K562 (cell line): ENCODE data around the gene FGFBP3. TPM values are rescaled to one million over a fixed set of nuclear protein-coding genes. Genes with fewer than 3 reads are reported as not detected.

Experiments used
- CTCFL ChIP-seq: IDR thresholded peaks from 2 replicates; pipeline ENCODE4 v1.6.1; 2011; ENCODE audit warnings: borderline replicate concordance, low read depth, mild to moderate bottlenecking, moderate library complexity, low read length; ENCODE audit not compliant: insufficient read depth, poor library complexity, severe bottlenecking
- KLF13 ChIP-seq: fragments of 450-650 bp; IDR thresholded peaks from 2 replicates; pipeline ENCODE4 v1.6.1; 2016; ENCODE audit warnings: missing genetic modification characterization, low read depth, mild to moderate bottlenecking, missing compliant biosample characterization, moderate library complexity, borderline replicate concordance
- TRIM25 ChIP-seq: fragments of 450-650 bp; IDR thresholded peaks from 2 replicates; pipeline ENCODE4 v1.7.0; 2016; ENCODE audit warnings: borderline replicate concordance
- ZNF140 ChIP-seq: fragments of 250-450 bp; sonication (Bioruptor Pico); IDR thresholded peaks from 2 replicates; pipeline ENCODE4 v1.8.0; 2021; ENCODE audit warnings: moderate library complexity, mild to moderate bottlenecking, inconsistent platforms
- polyA plus RNA-seq, 8 experiments: library from polyadenylated mRNA; depleted of rRNA in 4 of 8; stranded (reverse) in 5 of 8; unstranded in 3 of 8; fragments of >200 nt; fragmentation: Nextera tagmentation in 2 of 8; fragmentation: Illumina TruSeq in 1 of 8; extraction: Ambion mirVana in 2 of 8; extraction: Trizol in 1 of 8; gene quantifications; 2 replicates each; pipeline versions ENCODE4 v1.2.1 to v1.2.3, GENCODE V29; 2011 to 2014; ENCODE audit warnings: inconsistent platforms in 1 of 8, missing spikeins in 1 of 8
- total RNA-seq, 7 experiments: library from RNA; depleted of rRNA in 6 of 7; stranded (reverse); fragments of >200 nt in 6 of 7; fragmentation: Illumina TruSeq in 2 of 7; extraction: Trizol in 2 of 7; gene quantifications; 2 replicates each; pipeline versions ENCODE4 v1.2.1 to v1.2.3, GENCODE V29; 2011 to 2021; ENCODE audit warnings: low replicate concordance in 1 of 7
- TF ChIP-seq, protein P1 (sequence below): IDR thresholded peaks from 2 replicates; pipeline ENCODE4 v1.6.1; 2016; ENCODE audit warnings: missing genetic modification characterization, missing compliant biosample characterization

The FGFBP3 gene
- total and polyA plus RNA-seq, 9 of the 15 experiments (the other 6 are each of a cell fraction or from before 2014, with no cell fraction given), result 0.58 to 3.0 (median 1.5) TPM

- TF ChIP-seq CTCFL (no peak), KLF13 (tag) (no peak), ZNF140 (CRISPR knock-in tag) (no peak), TRIM25 (no peak)
- TF ChIP-seq, protein P1, sequence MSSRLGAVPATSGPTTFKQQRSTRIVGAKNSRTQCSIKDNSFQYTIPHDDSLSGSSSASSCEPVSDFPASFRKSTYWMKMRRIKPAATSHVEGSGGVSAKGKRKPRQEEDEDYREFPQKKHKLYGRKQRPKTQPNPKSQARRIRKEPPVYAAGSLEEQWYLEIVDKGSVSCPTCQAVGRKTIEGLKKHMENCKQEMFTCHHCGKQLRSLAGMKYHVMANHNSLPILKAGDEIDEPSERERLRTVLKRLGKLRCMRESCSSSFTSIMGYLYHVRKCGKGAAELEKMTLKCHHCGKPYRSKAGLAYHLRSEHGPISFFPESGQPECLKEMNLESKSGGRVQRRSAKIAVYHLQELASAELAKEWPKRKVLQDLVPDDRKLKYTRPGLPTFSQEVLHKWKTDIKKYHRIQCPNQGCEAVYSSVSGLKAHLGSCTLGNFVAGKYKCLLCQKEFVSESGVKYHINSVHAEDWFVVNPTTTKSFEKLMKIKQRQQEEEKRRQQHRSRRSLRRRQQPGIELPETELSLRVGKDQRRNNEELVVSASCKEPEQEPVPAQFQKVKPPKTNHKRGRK, result no peak
Measured at GRCh38 chr10:91925022-91925320, 15.7 kb upstream of the FGFBP3 start (continued).
